Stimulated activated CD4-positive, alpha-beta T cell treated with anti-CD3 and anti-CD28 coated beads, Interleukin-4, amount 100 ng/mL, for 48 hours (primary cell): Measurements from ENCODE around the gene SH2B2.

Source experiments
- DNase-seq, 2 donors: peaks; one replicate each; pipeline ENCODE4 v3.0.0-alpha.2; 2020; ENCODE audit warnings: low read depth in 2 of 2

SH2B2 gene

GRCh38 chr7:102286237-102287110 lies at the start of gene SH2B2:
SH2B2 (plus strand) TSS chr7:102286868; CDS start chr7:102300551, 13,683 bp downstream.
- DNase-seq, result no peak

DNA sequence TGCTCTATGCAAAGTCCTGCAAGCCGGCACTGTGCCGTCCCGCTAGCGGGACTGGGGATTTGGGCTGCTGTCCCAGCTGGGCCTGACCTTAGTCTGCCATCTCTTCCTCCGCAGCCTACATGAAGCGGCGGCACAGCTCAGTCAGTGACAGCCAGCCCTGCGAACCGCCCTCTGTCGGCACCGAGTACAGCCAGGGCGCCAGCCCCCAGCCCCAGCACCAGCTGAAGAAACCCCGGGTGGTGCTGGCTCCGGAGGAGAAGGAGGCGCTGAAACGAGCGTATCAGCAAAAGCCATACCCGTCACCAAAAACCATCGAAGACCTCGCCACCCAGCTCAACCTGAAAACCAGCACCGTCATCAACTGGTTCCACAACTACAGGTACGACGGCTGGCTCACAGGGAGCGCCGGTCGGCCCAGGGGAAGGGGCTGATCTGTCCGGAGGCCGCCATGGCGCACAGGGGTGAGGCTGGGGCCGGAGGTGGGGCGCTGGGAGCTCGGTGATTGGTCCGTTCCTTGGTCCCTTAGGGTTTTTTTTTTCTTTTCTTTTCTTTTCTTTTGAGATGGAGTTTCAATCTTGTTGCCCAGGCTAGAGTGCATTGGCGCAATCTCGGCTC lies 47.4 kb upstream of the SH2B2 start:
- DNase-seq, result no peak

GRCh38 chr7:102241431-102241830 lies 45.2 kb upstream of the SH2B2 start:
- DNase-seq, result no peak

- DNase-seq, result no peak
Observed at GRCh38 chr7:102244601-102245000, 42.1 kb upstream of the SH2B2 start.

DNA sequence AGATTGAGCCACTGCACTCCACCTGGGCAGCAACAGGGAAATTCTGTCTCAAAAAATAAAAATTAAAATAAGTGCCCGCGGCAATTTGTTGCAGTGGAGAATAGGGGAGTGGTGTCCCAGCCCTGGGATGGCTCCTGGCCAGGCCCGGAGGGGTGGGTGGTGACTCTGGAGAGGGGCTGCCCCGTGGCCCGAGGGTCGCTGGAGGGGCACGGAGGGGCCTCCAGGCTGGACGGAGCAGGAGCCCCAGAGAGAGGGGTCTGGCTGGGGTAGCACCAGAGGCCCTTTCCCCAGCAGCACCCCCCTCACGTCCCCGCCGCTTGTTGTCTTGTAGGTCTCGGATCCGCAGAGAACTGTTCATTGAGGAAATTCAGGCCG lies 38.6 kb upstream of the SH2B2 start:
- DNase-seq, result no peak

DNA sequence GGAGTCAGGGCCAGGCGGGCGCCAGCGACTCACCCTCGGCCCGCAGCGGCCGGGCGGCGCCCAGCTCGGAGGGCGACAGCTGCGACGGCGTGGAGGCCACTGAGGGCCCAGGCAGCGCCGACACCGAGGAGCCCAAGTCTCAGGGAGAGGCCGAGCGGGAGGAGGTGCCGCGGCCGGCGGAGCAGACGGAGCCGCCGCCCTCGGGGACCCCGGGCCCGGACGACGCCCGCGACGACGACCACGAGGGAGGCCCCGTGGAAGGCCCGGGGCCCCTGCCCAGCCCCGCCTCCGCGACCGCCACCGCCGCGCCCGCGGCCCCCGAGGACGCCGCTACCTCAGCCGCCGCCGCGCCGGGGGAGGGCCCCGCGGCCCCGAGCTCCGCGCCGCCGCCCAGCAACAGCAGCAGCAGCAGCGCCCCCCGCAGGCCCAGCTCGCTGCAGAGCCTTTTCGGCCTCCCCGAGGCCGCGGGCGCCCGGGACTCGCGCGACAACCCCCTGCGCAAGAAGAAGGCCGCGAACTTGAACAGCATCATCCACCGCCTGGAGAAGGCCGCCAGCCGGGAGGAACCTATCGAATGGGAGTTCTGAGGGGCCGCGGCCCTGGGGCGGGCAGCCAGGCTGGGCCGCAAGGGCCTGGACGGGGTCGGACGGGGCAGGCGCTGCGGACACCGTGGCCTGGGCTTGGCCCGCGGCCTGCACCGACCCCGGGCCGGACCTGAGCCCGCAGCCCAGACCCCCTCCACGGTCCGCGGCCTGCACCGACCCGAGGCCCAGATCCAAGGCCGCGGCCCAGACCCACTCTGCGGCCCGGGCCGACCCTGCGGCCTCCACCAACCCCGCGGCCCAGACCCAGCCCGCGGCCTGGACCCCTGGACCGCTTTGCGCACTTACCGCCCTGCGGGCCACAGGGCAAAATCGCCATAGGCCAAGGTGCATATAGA lies 37.9 kb upstream of the SH2B2 start:
- no peak for DNase-seq

GRCh38 chr7:102251531-102252365 lies 34.9 kb upstream of the SH2B2 start:
- DNase-seq, result no peak

DNA sequence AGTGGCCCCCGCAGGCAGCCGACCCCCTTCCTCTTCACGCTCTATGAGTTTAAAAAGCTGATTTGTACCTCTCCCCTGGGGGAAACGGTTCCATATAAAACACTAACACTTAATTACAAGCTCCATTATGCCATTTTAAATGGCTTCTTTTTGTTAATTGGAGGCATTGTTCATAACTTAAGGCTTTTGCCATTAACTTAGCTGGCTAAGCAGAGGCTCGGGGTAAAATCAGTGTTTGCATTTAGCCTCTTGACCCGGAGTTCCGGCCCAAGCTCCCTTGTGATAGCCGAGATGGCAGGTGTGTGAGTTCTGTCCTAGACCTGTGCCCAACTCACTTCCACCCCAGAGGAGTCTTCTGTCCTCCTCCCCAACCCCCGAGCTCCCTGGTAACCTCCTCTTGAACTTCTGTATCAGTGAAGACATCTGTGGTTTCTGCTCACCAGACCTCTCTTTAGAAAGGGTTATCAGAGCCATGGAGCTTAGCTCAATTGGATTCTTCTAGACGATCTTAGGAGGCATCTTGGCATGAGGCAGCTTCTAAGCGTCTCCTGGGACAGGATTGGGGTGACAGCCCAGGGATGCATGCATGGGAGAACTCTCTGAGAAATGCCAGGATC lies 34.2 kb upstream of the SH2B2 start:
- no peak for DNase-seq

DNA sequence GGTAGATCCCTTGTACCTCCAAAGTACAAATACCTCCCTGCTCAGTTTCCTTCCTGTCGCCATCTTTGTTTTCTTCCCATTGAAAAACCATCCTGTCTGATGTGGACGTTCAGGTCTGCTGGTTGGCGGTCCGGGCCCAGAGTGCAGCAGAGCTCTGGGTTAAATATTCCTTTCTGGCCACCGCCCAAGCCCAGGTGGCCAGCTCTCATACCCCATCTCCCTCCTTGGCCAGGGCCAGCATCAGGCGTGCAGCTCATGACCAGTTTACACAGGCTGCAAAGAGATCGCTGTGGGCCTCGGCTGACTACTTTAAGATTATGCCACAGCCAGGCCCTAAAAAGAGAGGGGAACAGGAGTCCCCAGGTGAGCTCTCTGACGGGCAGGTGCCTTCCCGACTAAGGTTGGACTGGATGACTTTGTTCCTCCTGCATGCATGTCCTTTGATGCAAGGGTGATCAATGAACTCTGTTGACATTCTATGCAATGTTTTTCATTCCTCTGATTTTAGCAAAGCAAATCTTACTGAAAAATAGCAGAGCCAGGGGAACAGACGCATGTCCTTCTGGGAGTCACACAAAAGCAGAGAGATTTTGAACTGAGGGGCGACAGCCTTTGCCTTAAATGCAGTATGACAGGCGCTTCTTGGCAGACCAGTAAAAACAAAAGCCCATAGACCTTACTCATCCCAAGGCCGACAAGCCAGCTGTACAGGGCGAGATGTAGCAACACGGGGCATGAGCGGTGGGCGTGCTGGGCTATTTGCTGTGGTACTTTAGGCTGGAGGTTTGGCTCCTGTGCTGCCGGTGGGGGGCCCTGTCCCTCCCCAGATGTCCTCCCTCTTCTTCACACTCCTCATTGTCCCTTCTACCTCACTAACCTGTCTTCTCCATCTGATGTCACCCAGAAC lies 33.3 kb upstream of the SH2B2 start:
- no peak for DNase-seq

- DNase-seq, result no peak
Observed at GRCh38 chr7:102253973-102254370, 32.7 kb upstream of the SH2B2 start.

DNA sequence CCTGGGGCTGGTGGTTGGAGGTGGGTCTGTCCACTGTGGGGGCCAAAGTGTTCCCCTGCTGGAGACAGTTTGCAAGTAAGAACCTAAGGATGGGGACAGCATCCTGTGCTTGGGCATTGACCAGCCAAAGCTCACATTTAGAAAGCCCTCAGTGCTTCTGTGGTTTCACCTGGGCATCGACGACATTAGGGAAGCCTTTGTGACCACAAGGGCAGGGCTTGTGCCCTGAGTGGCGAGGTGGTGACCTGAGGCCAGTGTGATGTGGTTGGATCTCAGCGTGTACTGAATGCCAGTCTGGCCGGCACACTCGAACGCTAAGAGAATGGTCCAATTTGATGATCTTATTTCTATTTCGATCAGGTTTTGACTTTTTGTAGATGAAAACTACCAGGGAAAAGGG lies 32.1 kb upstream of the SH2B2 start:
- DNase-seq, result no peak

DNA sequence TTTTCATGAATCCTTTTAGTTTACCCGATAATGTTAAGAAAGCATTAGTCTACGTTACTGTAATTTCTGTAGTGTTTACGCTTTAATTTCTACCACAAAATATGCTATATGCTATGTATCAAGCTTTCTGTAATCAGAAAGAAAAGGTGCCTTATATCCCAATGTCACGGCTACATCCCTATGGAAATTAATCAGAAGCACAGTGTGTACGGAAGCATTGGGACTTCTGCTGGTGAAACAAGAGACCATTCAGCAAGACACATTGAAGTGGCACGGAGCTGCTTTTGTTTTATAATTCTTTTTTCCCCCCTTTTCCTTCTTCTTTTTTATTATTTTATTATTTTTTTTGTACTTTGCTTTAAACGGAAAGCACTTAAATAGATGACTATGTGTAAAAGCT lies 31.2 kb upstream of the SH2B2 start:
- no peak for DNase-seq

GRCh38 chr7:102255916-102256315 lies 30.8 kb upstream of the SH2B2 start:
- no peak for DNase-seq

- no peak for DNase-seq
Observed at GRCh38 chr7:102258073-102258748, 28.5 kb upstream of the SH2B2 start.

DNA sequence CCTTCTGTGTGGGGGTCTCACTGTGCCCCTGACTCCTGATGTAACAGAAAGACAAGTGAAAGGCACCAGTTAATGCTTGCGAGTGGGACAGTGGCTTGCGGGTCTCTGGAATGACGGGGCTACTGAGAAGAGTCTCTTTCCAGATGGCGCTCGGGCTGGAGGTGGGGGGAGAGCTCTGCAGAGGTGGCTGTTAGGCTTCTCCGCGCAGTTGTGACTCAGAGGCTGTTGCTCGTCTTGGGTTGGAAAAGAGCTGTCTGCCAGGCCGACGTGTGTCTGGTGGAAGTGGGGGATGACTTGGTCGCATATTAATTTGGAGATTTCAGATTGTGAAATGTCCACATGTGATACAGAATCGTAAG lies 27.9 kb upstream of the SH2B2 start:
- DNase-seq, result no peak

DNA sequence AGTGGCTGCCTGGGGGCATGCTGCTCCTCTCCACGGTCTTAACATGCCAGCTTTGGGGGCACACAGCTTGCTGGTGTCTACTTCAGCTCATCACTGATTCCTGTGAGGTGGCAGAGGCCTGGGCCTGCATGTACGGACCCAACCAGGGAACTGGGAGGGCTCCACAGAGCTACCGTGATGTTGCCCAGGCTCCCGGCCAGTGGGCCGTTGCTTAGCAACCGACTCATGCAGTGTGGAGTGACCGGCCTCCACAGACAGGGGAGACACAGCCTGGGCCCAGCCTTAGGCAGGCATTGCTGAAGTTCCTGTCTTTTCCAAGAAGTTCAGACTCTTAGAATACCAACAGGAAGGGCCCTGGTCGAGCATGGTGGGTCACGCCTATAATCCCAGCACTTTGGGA lies 25.8 kb upstream of the SH2B2 start:
- DNase-seq, result no peak

GRCh38 chr7:102261451-102261850 lies 25.2 kb upstream of the SH2B2 start:
- DNase-seq, result no peak

DNA sequence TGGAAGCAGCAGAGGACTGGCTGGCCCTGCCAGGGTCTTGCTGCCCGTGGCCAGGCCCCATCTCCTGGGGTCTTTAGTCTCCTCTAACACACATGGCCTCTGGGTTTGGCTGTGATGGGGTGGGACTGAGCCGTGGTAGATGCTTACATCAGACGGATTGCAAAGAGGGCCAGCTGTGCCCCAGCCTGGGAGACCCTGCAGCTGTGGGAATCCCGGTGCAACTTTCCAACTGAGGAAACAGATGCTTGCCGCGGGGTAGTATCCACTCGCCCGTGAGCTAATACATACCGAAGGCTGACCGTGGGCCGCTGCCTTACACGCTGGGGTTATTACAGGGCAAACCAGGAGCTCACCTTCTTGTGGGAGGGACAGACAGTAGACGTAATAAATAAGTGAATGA lies 24.1 kb upstream of the SH2B2 start:
- DNase-seq, result no peak

DNA sequence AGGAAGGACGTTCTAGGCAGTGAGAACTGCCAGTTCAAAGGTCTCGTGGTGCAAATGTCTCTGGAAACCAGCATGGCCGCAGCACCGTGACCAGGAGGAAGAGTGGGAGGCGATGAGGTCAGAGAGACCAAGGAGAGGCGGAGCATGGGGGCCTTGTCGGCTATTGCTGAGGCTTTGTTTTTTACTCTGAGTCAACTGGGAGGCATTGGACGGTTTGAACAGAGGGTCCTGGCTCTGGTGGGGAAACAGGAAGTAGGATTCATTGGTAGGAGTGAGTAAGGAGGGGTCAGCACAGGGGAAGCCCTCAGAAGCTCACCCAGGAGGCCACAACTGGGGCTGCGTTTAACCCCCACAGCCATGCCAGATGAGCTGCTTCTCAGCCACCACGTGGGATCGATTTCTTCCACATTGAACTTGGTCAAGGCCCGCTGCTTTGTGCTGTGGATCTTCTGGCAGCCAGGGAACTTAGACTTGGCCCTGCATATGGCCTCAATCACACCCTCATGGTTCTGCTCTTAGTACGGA lies 22.2 kb upstream of the SH2B2 start:
- no peak for DNase-seq
